Measurements from ENCODE around the gene SLC8A1.

The SLC8A1 gene

GRCh38 chr2:40386177-40386576 is 65.7 kb downstream of the SLC8A1 start:
- no peak for DNase-seq (ENCODE audit: low read depth in 3 of 3)

GRCh38 chr2:40384714-40385113 is 67.2 kb downstream of the SLC8A1 start:
- DNase-seq (ENCODE audit: low read depth in 3 of 3) = no peak

GRCh38 chr2:40384233-40384632 is 67.7 kb downstream of the SLC8A1 start:
- DNase-seq (ENCODE audit: low read depth in 3 of 3) = no peak

- DNase-seq (ENCODE audit: low read depth in 3 of 3) = no peak
These were observed 71.2 kb downstream of the SLC8A1 start for GRCh38 chr2:40380721-40381120.

- DNase-seq (ENCODE audit: low read depth in 3 of 3) = no peak
These were observed 71.8 kb downstream of the SLC8A1 start for GRCh38 chr2:40380041-40380440.

GRCh38 chr2:40374543-40375240 is 77.2 kb downstream of the SLC8A1 start:
- DNase-seq (ENCODE audit: low read depth in 3 of 3) = no peak

- DNase-seq (ENCODE audit: low read depth in 3 of 3) = no peak
These were observed 78.8 kb downstream of the SLC8A1 start for GRCh38 chr2:40373111-40373510.

- DNase-seq (ENCODE audit: low read depth in 3 of 3) = no peak
These were observed 79.5 kb downstream of the SLC8A1 start for GRCh38 chr2:40372283-40372985.

GRCh38 chr2:40371525-40372282 is 80.2 kb downstream of the SLC8A1 start:
- DNase-seq (ENCODE audit: low read depth in 3 of 3) = no peak

- DNase-seq (ENCODE audit: low read depth in 3 of 3) = no peak
These were observed 81.9 kb downstream of the SLC8A1 start for GRCh38 chr2:40370007-40370395.

GRCh38 chr2:40369267-40370006 is 82.5 kb downstream of the SLC8A1 start:
- DNase-seq (ENCODE audit: low read depth in 3 of 3) = no peak

GRCh38 chr2:40367652-40368051 is 84.2 kb downstream of the SLC8A1 start:
- DNase-seq (ENCODE audit: low read depth in 3 of 3) = no peak

- DNase-seq (ENCODE audit: low read depth in 3 of 3) = no peak
These were observed 84.9 kb downstream of the SLC8A1 start for GRCh38 chr2:40367032-40367431.

- DNase-seq (ENCODE audit: low read depth in 3 of 3) = no peak
These were observed 87.6 kb downstream of the SLC8A1 start for GRCh38 chr2:40364151-40364874.

- no peak for DNase-seq (ENCODE audit: low read depth in 3 of 3)
These were observed 88.3 kb downstream of the SLC8A1 start for GRCh38 chr2:40363631-40364030.

- DNase-seq (ENCODE audit: low read depth in 3 of 3) = no peak
These were observed 88.7 kb downstream of the SLC8A1 start for GRCh38 chr2:40363231-40363630.

GRCh38 chr2:40361478-40361877 is 90.4 kb downstream of the SLC8A1 start:
- no peak for DNase-seq (ENCODE audit: low read depth in 3 of 3)

GRCh38 chr2:40360652-40361051 is 91.2 kb downstream of the SLC8A1 start:
- DNase-seq (ENCODE audit: low read depth in 3 of 3) = no peak

- DNase-seq (ENCODE audit: low read depth in 3 of 3) = no peak
These were observed 92.1 kb downstream of the SLC8A1 start for GRCh38 chr2:40359811-40360210.

GRCh38 chr2:40358783-40359182 is 93.1 kb downstream of the SLC8A1 start:
- DNase-seq (ENCODE audit: low read depth in 3 of 3) = no peak

- DNase-seq (ENCODE audit: low read depth in 3 of 3) = no peak
These were observed 94.2 kb downstream of the SLC8A1 start for GRCh38 chr2:40357667-40358066.

Data from stimulated activated CD4-positive, alpha-beta T cell treated with anti-CD3 and anti-CD28 coated beads, TNF-alpha, amount 100 ng/mL, for 48 hours (primary cell).